ENCODE data around the gene IL17C. TPM values are rescaled to one million over a fixed set of nuclear protein-coding genes. Genes with fewer than 3 reads are reported as not detected.
A peak's percentile ranks its signal among the peaks of the same experiment; 100 is the strongest.

IL17C gene
- total and polyA plus RNA-seq, 10 of the 15 experiments (the other 5 are each of a cell fraction or from before 2014, with no cell fraction given), result not detected

DNA sequence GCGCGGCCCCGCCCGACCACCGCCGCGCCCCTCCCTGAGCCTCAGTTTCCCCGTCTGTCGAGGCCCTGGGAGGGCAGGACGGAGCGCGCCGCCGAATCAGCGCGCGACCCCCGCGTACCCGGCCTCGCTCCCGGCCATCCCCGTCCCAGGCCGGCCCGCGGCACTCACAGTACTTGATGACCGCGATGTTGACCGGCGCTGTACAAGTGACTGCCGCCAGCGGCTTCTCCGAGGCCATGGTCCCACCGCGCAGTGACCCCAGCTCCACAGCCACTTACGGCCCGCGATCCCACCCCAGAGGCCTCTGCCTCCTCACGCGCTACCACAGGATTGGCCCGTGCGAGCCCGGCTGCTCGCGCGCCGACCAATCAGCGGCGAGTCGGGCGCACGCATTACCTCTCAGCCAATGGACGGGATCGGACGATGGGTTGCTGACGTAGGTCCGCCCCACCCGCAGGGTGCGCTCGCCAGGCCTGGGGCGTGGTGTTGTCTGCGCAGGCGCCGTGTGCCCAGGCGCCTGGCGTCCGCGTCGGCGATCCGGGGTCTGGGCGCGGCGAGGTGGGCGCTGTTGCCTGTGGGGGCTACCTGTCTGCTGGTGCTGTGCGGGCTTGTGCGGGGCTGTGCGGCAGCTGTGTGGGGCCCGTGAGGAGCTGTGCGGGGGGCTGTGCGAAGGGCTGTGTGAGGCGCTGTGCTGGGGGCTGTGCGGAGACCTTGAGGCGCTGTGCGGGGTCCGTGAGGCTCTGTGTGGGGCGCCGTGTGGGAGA lies 24.7 kb downstream of the IL17C start, which contains the start of gene MVD (continued):
- TF ChIP-seq, protein P1, sequence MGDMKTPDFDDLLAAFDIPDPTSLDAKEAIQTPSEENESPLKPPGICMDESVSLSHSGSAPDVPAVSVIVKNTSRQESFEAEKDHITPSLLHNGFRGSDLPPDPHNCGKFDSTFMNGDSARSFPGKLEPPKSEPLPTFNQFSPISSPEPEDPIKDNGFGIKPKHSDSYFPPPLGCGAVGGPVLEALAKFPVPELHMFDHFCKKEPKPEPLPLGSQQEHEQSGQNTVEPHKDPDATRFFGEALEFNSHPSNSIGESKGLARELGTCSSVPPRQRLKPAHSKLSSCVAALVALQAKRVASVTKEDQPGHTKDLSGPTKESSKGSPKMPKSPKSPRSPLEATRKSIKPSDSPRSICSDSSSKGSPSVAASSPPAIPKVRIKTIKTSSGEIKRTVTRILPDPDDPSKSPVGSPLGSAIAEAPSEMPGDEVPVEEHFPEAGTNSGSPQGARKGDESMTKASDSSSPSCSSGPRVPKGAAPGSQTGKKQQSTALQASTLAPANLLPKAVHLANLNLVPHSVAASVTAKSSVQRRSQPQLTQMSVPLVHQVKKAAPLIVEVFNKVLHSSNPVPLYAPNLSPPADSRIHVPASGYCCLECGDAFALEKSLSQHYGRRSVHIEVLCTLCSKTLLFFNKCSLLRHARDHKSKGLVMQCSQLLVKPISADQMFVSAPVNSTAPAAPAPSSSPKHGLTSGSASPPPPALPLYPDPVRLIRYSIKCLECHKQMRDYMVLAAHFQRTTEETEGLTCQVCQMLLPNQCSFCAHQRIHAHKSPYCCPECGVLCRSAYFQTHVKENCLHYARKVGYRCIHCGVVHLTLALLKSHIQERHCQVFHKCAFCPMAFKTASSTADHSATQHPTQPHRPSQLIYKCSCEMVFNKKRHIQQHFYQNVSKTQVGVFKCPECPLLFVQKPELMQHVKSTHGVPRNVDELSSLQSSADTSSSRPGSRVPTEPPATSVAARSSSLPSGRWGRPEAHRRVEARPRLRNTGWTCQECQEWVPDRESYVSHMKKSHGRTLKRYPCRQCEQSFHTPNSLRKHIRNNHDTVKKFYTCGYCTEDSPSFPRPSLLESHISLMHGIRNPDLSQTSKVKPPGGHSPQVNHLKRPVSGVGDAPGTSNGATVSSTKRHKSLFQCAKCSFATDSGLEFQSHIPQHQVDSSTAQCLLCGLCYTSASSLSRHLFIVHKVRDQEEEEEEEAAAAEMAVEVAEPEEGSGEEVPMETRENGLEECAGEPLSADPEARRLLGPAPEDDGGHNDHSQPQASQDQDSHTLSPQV (IDR thresholded peaks at IDR 0.05), result no peak
- 0 out of 2 replicates have a peak, but pooled peaks have one; percentile 20 for TF ChIP-seq CBFB (IDR thresholded peaks at IDR 0.05; ENCODE audit: low read depth)
- TF ChIP-seq NR2C1 (IDR thresholded peaks at IDR 0.05), result peak; percentile 93
- TF ChIP-seq, protein P2, sequence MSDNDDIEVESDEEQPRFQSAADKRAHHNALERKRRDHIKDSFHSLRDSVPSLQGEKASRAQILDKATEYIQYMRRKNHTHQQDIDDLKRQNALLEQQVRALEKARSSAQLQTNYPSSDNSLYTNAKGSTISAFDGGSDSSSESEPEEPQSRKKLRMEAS (IDR thresholded peaks at IDR 0.05; ENCODE audit: low read depth, low read length), result peak; percentile 37; the same call in 1 of the 2 replicates
- TF ChIP-seq, protein P3, sequence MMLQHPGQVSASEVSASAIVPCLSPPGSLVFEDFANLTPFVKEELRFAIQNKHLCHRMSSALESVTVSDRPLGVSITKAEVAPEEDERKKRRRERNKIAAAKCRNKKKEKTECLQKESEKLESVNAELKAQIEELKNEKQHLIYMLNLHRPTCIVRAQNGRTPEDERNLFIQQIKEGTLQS (IDR thresholded peaks at IDR 0.05; ENCODE audit: borderline replicate concordance, extremely low read depth, low read depth, low read length), result no peak
- no peak for TF ChIP-seq IRF4 (IDR thresholded peaks at IDR 0.05; ENCODE audit: low read depth, low read length)
- peak; percentile 69; the same call in 1 of the 2 replicates for TF ChIP-seq POLR2AphosphoS2 (IDR thresholded peaks at IDR 0.05; ENCODE audit: low read depth, low read length)
- peak; percentile 43 for TF ChIP-seq RUNX3 (IDR thresholded peaks at IDR 0.05; ENCODE audit: low read length)
- TF ChIP-seq, protein P4, sequence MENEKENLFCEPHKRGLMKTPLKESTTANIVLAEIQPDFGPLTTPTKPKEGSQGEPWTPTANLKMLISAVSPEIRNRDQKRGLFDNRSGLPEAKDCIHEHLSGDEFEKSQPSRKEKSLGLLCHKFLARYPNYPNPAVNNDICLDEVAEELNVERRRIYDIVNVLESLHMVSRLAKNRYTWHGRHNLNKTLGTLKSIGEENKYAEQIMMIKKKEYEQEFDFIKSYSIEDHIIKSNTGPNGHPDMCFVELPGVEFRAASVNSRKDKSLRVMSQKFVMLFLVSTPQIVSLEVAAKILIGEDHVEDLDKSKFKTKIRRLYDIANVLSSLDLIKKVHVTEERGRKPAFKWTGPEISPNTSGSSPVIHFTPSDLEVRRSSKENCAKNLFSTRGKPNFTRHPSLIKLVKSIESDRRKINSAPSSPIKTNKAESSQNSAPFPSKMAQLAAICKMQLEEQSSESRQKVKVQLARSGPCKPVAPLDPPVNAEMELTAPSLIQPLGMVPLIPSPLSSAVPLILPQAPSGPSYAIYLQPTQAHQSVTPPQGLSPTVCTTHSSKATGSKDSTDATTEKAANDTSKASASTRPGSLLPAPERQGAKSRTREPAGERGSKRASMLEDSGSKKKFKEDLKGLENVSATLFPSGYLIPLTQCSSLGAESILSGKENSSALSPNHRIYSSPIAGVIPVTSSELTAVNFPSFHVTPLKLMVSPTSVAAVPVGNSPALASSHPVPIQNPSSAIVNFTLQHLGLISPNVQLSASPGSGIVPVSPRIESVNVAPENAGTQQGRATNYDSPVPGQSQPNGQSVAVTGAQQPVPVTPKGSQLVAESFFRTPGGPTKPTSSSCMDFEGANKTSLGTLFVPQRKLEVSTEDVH (IDR thresholded peaks at IDR 0.05; ENCODE audit: low read depth, partially characterized antibody), result no peak
- TF ChIP-seq SP1 (IDR thresholded peaks at IDR 0.05; ENCODE audit: low read depth, low read length), result peak; percentile 95
- TF ChIP-seq ZNF207 (IDR thresholded peaks at IDR 0.05; ENCODE audit: borderline replicate concordance), result no peak
- TF ChIP-seq STAT3 (IDR thresholded peaks at IDR 0.05; ENCODE audit: low read depth, low read length), result no peak
- TF ChIP-seq, protein P5, sequence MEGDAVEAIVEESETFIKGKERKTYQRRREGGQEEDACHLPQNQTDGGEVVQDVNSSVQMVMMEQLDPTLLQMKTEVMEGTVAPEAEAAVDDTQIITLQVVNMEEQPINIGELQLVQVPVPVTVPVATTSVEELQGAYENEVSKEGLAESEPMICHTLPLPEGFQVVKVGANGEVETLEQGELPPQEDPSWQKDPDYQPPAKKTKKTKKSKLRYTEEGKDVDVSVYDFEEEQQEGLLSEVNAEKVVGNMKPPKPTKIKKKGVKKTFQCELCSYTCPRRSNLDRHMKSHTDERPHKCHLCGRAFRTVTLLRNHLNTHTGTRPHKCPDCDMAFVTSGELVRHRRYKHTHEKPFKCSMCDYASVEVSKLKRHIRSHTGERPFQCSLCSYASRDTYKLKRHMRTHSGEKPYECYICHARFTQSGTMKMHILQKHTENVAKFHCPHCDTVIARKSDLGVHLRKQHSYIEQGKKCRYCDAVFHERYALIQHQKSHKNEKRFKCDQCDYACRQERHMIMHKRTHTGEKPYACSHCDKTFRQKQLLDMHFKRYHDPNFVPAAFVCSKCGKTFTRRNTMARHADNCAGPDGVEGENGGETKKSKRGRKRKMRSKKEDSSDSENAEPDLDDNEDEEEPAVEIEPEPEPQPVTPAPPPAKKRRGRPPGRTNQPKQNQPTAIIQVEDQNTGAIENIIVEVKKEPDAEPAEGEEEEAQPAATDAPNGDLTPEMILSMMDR (IDR thresholded peaks at IDR 0.05 in 2 of 3, conservative IDR thresholded peaks at IDR 0.05 in 1 of 3; ENCODE audit: control insufficient read depth in 2 of 3, extremely low read depth in 1 of 3, insufficient read depth in 1 of 3, low read depth in 3 of 3, low read length in 3 of 3), result 0 out of 6 replicates have a peak, but pooled peaks of 1 of the 3 experiments have one; percentile 4
- TF ChIP-seq TCF7 (IDR thresholded peaks at IDR 0.05; ENCODE audit: borderline replicate concordance), result no peak
- 0 out of 2 replicates have a peak, but pooled peaks have one; percentile 84 for TF ChIP-seq SMARCA5 (IDR thresholded peaks at IDR 0.05)
- TF ChIP-seq RAD21 (IDR thresholded peaks at IDR 0.05; ENCODE audit: insufficient read depth, low read depth, low read length), result no peak
- peak; percentile 67 for TF ChIP-seq SIN3A (IDR thresholded peaks at IDR 0.05; ENCODE audit: low read depth, low read length)
- TF ChIP-seq SUPT20H (IDR thresholded peaks at IDR 0.05; ENCODE audit: borderline replicate concordance, control insufficient read depth, low read depth, low read length), result no peak
- peak; percentile 69; the same call in 1 of the 2 replicates for TF ChIP-seq IKZF1 (conservative IDR thresholded peaks at IDR 0.05)
- no peak for TF ChIP-seq ZNF384 (IDR thresholded peaks at IDR 0.05; ENCODE audit: borderline replicate concordance, low read depth, low read length)
